Activated CD8-positive, alpha-beta T cell treated with anti-CD3 and anti-CD28 coated beads, Interleukin-2, amount 10 ng/mL, durations not matched to agents 7 days and 5 days (primary cell): Measurements from ENCODE around the gene SLC6A8. TPM values are rescaled to one million over a fixed set of nuclear protein-coding genes. Genes with fewer than 3 reads are reported as not detected.
"Not testable (repeated sequence)": the region's sequence is repeated elsewhere in the genome, so short reads cannot be mapped to it uniquely, and the experiment has no call there.

Experiments used
- ATAC-seq: fragments of 150-1000 bp; cut with Tn5 transposase; one replicate; pipeline ENCODE4 v1.10.0; 2021; ENCODE audit warnings: moderate library complexity
- CTCF ChIA-PET: fragments of 350-600 bp; sonication (Branson Sonifier 250); formaldehyde crosslinking; loops from one replicate; lab custom pipeline; 2021; ENCODE audit warnings: antibody characterized with exemption; lab: Charles Lee
- POLR2A ChIA-PET: fragments of 350-600 bp; sonication (Branson Sonifier 250); formaldehyde crosslinking; loops from one replicate; lab custom pipeline; 2021; ENCODE audit warnings: antibody characterized with exemption; lab: Charles Lee
- DNase-seq: peaks from one replicate; pipeline ENCODE4 v3.0.0-alpha.2; 2020
- H3K27ac Mint-ChIP-seq: one replicate; pipeline ENCODE4 v1.8.0; 2021; ENCODE audit warnings: mild to moderate bottlenecking, mixed read lengths
- H3K27me3 Mint-ChIP-seq: one replicate; pipeline ENCODE4 v1.8.0; 2021; ENCODE audit warnings: low read depth, mixed read lengths
- H3K36me3 Mint-ChIP-seq: one replicate; pipeline ENCODE4 v1.8.0; 2021; ENCODE audit warnings: low read depth, mixed read lengths
- H3K4me1 Mint-ChIP-seq: one replicate; pipeline ENCODE4 v1.8.0; 2021; ENCODE audit warnings: low read depth, mixed read lengths
- H3K4me3 Mint-ChIP-seq: one replicate; pipeline ENCODE4 v1.8.0; 2021; ENCODE audit warnings: mild to moderate bottlenecking, mixed read lengths
- H3K9me3 Mint-ChIP-seq: one replicate; pipeline ENCODE4 v1.8.0; 2022; ENCODE audit warnings: mixed read lengths; ENCODE audit not compliant: insufficient read depth
- total RNA-seq, 2 experiments: library from RNA; stranded (reverse); gene quantifications; one replicate each; pipeline ENCODE4 v1.2.3, GENCODE V29; 2021

Gene SLC6A8
- total RNA-seq, 2 experiments from 2014 or later: 0.82 to 1.3 TPM

GRCh38 chrX:153683486-153683885 lies 4.2 kb upstream of the SLC6A8 start:
- H3K27ac Mint-ChIP-seq, H3K36me3 Mint-ChIP-seq, H3K4me3 Mint-ChIP-seq, DNase-seq, H3K9me3 Mint-ChIP-seq, ATAC-seq, POLR2A ChIA-PET, H3K4me1 Mint-ChIP-seq: not testable (repeated sequence)
- H3K27me3 Mint-ChIP-seq: peaks cover 13% of the 10 kb centered on the region
- CTCF ChIA-PET: interaction anchor here (1.5 to 2.2 kb wide), 2 partner anchors 15 to 144 kb away, joined by 3 to 11 read pairs; no protein-coding TSS in a partner anchor

- no peak for DNase-seq
- CTCF ChIA-PET: interaction anchor here (1.5 to 2.2 kb wide), 2 partner anchors 17 to 145 kb away, joined by 3 to 11 read pairs; no protein-coding TSS in a partner anchor
Measured at GRCh38 chrX:153684467-153685155, 3.1 kb upstream of the SLC6A8 start.

GRCh38 chrX:153685156-153685536 lies 2.6 kb upstream of the SLC6A8 start:
- DNase-seq: no peak
- no peak for ATAC-seq
- H3K27ac Mint-ChIP-seq: no peak overlapping the region
- POLR2A ChIA-PET: no interaction called here
- no peaks in the 10 kb centered on the region for H3K4me1 Mint-ChIP-seq
- CTCF ChIA-PET: interaction anchor here (2.2 kb wide), 1 partner anchor 17 kb away, joined by 11 read pairs; no protein-coding TSS in a partner anchor
- no peak overlapping the region for H3K4me3 Mint-ChIP-seq
- H3K36me3 Mint-ChIP-seq: no peaks in the 10 kb centered on the region
- peaks cover 11% of the 10 kb centered on the region for H3K27me3 Mint-ChIP-seq
- no peaks in the 10 kb centered on the region for H3K9me3 Mint-ChIP-seq

More at GRCh38 chrX:153684467-153685155, 3.1 kb upstream of the SLC6A8 start:
- POLR2A ChIA-PET: no interaction called here
- Mint-ChIP-seq H3K9me3 (no peaks in the 10 kb centered on the region), H3K4me3 (no peak overlapping the region), H3K27me3 (peaks cover 12% of the 10 kb centered on the region), H3K4me1 (no peaks in the 10 kb centered on the region), H3K27ac (no peak overlapping the region), H3K36me3 (no peaks in the 10 kb centered on the region)
- no peak for ATAC-seq

- Mint-ChIP-seq H3K27ac (no peak overlapping the region), H3K4me3 (no peak overlapping the region), H3K36me3 (no peaks in the 10 kb centered on the region), H3K9me3 (no peaks in the 10 kb centered on the region), H3K4me1 (no peaks in the 10 kb centered on the region), H3K27me3 (peaks cover 9% of the 10 kb centered on the region)
- DNase-seq (no peak), ATAC-seq (no peak)
- CTCF ChIA-PET: interaction anchor here (0.6 to 1.2 kb wide), 3 partner anchors 17 to 23 kb away, joined by 3 read pairs; no protein-coding TSS in a partner anchor
- POLR2A ChIA-PET: no interaction called here
Measured at GRCh38 chrX:153685751-153686696, 1.7 kb upstream of the SLC6A8 start.

GRCh38 chrX:153686711-153687110 lies 1.0 kb upstream of the SLC6A8 start:
- ChIA-PET CTCF (interaction anchor here (0.6 to 1.2 kb wide), 3 partner anchors 18 to 22 kb away, joined by 3 read pairs; no protein-coding TSS in a partner anchor), POLR2A (no interaction called here)
- H3K9me3 Mint-ChIP-seq: no peaks in the 10 kb centered on the region
- no peaks in the 10 kb centered on the region for H3K36me3 Mint-ChIP-seq
- ATAC-seq (no peak), DNase-seq (no peak)
- no peaks in the 10 kb centered on the region for H3K4me1 Mint-ChIP-seq
- no peak overlapping the region for H3K27ac Mint-ChIP-seq
- H3K4me3 Mint-ChIP-seq: no peak overlapping the region
- H3K27me3 Mint-ChIP-seq: peaks cover 9% of the 10 kb centered on the region

- CTCF ChIA-PET: no interaction called here
Measured at GRCh38 chrX:153688071-153688470, 345 bp downstream of the SLC6A8 start.

GRCh38 chrX:153688506-153688905 lies 780 bp downstream of the SLC6A8 start:
- CTCF ChIA-PET: no interaction called here
- Mint-ChIP-seq H3K4me3 (no peak overlapping the region), H3K27ac (no peak overlapping the region), H3K36me3 (no peaks in the 10 kb centered on the region), H3K9me3 (no peaks in the 10 kb centered on the region), H3K27me3 (peaks cover 6% of the 10 kb centered on the region), H3K4me1 (no peaks in the 10 kb centered on the region)
- DNase-seq (no peak), ATAC-seq (no peak)
- POLR2A ChIA-PET: no interaction called here

More at GRCh38 chrX:153688071-153688470, 345 bp downstream of the SLC6A8 start:
- Mint-ChIP-seq H3K9me3 (no peaks in the 10 kb centered on the region), H3K27ac (no peak overlapping the region), H3K4me1 (no peaks in the 10 kb centered on the region), H3K4me3 (no peak overlapping the region), H3K36me3 (no peaks in the 10 kb centered on the region), H3K27me3 (peaks cover 6% of the 10 kb centered on the region)
- no peak for DNase-seq
- peak; percentile 40 for ATAC-seq
- POLR2A ChIA-PET: no interaction called here

GRCh38 chrX:153688911-153689590 lies 1.3 kb downstream of the SLC6A8 start:
- Mint-ChIP-seq H3K4me3 (no peak overlapping the region), H3K27me3 (peaks cover 6% of the 10 kb centered on the region), H3K36me3 (no peaks in the 10 kb centered on the region), H3K9me3 (no peaks in the 10 kb centered on the region), H3K4me1 (no peaks in the 10 kb centered on the region), H3K27ac (no peak overlapping the region)
- POLR2A ChIA-PET: no interaction called here
- CTCF ChIA-PET: no interaction called here
- DNase-seq: no peak
- ATAC-seq: no peak

- POLR2A ChIA-PET: no interaction called here
- no peaks in the 10 kb centered on the region for H3K4me1 Mint-ChIP-seq
- no peak for ATAC-seq
Measured at GRCh38 chrX:153689654-153690465, 2.1 kb downstream of the SLC6A8 start.

GRCh38 chrX:153690466-153690865 lies 2.7 kb downstream of the SLC6A8 start:
- H3K4me3 Mint-ChIP-seq: no peak overlapping the region
- POLR2A ChIA-PET: no interaction called here
- ATAC-seq (no peak), DNase-seq (no peak)
- H3K36me3 Mint-ChIP-seq: peaks cover 2% of the 10 kb centered on the region
- H3K27me3 Mint-ChIP-seq: peaks cover 6% of the 10 kb centered on the region
- CTCF ChIA-PET: no interaction called here
- no peaks in the 10 kb centered on the region for H3K9me3 Mint-ChIP-seq
- H3K4me1 Mint-ChIP-seq: no peaks in the 10 kb centered on the region
- no peak overlapping the region for H3K27ac Mint-ChIP-seq

More at GRCh38 chrX:153689654-153690465, 2.1 kb downstream of the SLC6A8 start:
- Mint-ChIP-seq H3K27me3 (peaks cover 6% of the 10 kb centered on the region), H3K36me3 (peaks cover 2% of the 10 kb centered on the region), H3K4me3 (no peak overlapping the region), H3K9me3 (no peaks in the 10 kb centered on the region), H3K27ac (no peak overlapping the region)
- no peak for DNase-seq
- CTCF ChIA-PET: no interaction called here
